Activated T-cell treated with anti-CD3 and anti-CD28 coated beads, Interleukin-2, amount 50 U/mL, for 1 hour (primary cell): ENCODE measurements around the gene STX8.

Source experiments
- DNase-seq: peaks from one replicate; pipeline ENCODE4 v3.0.0-alpha.2; 2020

STX8 gene

DNA sequence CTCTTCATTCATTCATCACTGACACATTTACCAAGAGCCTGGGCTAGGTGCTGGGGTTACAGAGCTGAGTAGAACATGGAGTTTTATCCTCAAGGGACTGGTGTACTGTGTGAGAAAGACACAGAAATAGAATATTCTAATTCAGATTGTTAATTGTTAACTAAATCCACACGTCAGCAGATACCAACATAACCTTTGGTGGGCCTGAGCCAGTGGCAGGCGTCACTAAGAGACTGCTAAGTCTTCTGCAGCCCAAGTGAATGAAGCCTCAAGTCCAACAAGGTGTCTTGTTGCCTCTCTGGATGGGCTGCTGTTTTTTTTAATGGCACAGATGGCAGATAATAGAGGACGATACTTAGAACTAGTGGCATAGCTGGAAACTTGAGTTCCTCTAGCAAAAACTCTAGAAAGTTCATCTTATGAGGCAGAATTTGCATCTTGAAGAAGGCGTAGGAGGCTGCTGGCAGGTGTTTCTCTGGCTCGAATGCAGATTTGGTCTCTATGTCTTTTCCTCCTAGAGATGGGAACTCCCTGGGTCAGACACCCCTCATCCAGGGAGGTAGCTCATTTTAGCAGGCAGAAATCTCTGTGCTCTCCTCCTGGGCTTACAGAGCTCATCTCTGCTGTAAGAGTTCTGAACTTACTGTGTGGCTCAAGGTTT is 374.8 kb downstream of the STX8 start:
- DNase-seq = no peak
